Esophagus muscularis mucosa (tissue), 3 donors: ENCODE data around the gene OTOG.

Source experiments
- POLR2A ChIP-seq: fragments of 450-650 bp; IDR thresholded peaks from one replicate; pipeline ENCODE4 v1.6.1; 2017; ENCODE audit warnings: antibody characterized with exemption, moderate library complexity, mild to moderate bottlenecking, low read depth
- POLR2AphosphoS5 ChIP-seq, 2 donors: sonication (generic); formaldehyde crosslinking; IDR thresholded peaks; one replicate each; pipeline ENCODE4 v1.6.1; 2017; ENCODE audit warnings: antibody characterized with exemption in 2 of 2
- TF ChIP-seq, protein P1 (sequence below), 3 experiments: fragments of 200-600 bp in 2 of 3; fragments of 450-650 bp in 1 of 3; sonication (generic) in 2 of 3; IDR thresholded peaks; one replicate each; pipeline ENCODE4 v1.5.1; 2017 to 2019; ENCODE audit warnings: antibody characterized with exemption in 3 of 3, mild to moderate bottlenecking in 2 of 3, moderate library complexity in 1 of 3

DNA sequence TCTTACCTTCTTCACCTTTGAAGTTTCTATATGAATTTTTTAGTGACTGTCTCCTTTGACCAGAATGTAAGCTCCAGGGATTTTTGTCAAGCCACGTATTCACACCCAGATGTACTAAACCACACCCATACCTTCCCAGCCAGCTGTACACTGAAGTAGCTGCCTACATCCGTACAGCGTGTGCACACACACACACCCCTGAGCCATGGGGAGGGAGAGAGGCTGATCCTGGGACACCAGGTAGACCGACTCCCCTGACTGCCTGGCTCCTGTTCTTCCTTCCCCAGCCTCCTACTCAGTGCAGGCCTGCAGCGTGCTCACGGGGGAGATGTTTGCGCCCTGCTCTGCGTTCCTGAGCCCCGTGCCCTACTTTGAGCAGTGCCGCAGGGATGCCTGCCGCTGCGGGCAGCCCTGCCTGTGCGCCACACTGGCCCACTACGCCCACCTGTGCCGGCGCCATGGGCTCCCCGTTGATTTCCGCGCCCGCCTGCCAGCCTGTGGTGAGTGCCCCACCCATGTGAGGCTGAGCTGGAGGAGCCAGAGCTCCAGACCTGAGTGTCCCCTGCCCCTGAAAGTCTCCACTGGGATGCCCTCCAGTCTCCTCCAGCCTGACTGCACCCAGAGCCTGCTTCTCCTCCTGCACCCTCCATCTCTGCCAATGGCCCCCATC is 25.9 kb downstream of the OTOG start:
- TF ChIP-seq, protein P1, sequence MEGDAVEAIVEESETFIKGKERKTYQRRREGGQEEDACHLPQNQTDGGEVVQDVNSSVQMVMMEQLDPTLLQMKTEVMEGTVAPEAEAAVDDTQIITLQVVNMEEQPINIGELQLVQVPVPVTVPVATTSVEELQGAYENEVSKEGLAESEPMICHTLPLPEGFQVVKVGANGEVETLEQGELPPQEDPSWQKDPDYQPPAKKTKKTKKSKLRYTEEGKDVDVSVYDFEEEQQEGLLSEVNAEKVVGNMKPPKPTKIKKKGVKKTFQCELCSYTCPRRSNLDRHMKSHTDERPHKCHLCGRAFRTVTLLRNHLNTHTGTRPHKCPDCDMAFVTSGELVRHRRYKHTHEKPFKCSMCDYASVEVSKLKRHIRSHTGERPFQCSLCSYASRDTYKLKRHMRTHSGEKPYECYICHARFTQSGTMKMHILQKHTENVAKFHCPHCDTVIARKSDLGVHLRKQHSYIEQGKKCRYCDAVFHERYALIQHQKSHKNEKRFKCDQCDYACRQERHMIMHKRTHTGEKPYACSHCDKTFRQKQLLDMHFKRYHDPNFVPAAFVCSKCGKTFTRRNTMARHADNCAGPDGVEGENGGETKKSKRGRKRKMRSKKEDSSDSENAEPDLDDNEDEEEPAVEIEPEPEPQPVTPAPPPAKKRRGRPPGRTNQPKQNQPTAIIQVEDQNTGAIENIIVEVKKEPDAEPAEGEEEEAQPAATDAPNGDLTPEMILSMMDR (IDR thresholded peaks at IDR 0.05): no peak
- TF ChIP-seq POLR2A: no peak
- TF ChIP-seq POLR2AphosphoS5 (IDR thresholded peaks at IDR 0.05): no peak
